Colonic mucosa (tissue), 4 donors: Measurements from ENCODE around the gene CERK. TPM values are rescaled to one million over a fixed set of nuclear protein-coding genes. Genes with fewer than 3 reads are reported as not detected.

ENCODE experiments used
- DNase-seq: peaks from one replicate; pipeline ENCODE4 v3.0.0-alpha.2; 2020
- H3K27ac ChIP-seq: fragments of 200-600 bp; one replicate; pipeline ENCODE4 v1.8.0; 2021
- H3K27me3 ChIP-seq: fragments of 200-600 bp; one replicate; pipeline ENCODE4 v1.8.0; 2021
- H3K36me3 ChIP-seq: fragments of 200-600 bp; one replicate; pipeline ENCODE4 v1.8.0; 2021
- H3K4me1 ChIP-seq: fragments of 200-600 bp; one replicate; pipeline ENCODE4 v1.8.0; 2021; ENCODE audit warnings: mild to moderate bottlenecking
- H3K4me3 ChIP-seq: fragments of 200-600 bp; one replicate; pipeline ENCODE4 v1.8.0; 2021
- H3K9ac ChIP-seq, 2 donors: one replicate each; pipeline ENCODE4 v1.7.0; 2013; ENCODE audit warnings: control low read depth in 2 of 2, low read depth in 2 of 2, low read length in 2 of 2
- H3K9me3 ChIP-seq: fragments of 200-600 bp; one replicate; pipeline ENCODE4 v1.8.0; 2021
- CTCF ChIP-seq: fragments of 200-600 bp; IDR thresholded peaks from one replicate; pipeline ENCODE4 v1.8.0; 2022; ENCODE audit warnings: antibody characterized with exemption, mild to moderate bottlenecking
- intact Hi-C: fragments of 100-400 bp; cut with DNase I; formaldehyde crosslinking; loops from one replicate; pipeline ENCODE4 v1.14.1; 2022
- total RNA-seq, 2 donors: library from RNA; stranded (reverse); fragmentation: NEBNext Ultra II Directional in 1 of 2; extraction: Animal tissue kit (Norgen Biotek cat#: 25700) in 1 of 2; gene quantifications; one replicate each; pipeline ENCODE4 v1.2.1, GENCODE V29; 2021
- donor health status: healthy.
- donor health status: DM: no; HTN: no; CAD: no.
- donor health status: DM: no; HTN: no; CAD: no.

Gene CERK
- total RNA-seq, 2 donors from 2014 or later, result 24.7 to 46.6 TPM

GRCh38 chr22:46663001-46663400, 75.1 kb downstream of the CERK start:
- TF ChIP-seq CTCF, result no peak
- no peaks in the 10 kb centered on the region for H3K36me3 ChIP-seq
- intact Hi-C loops, result no loop called here

GRCh38 chr22:46662226-46662625, 75.8 kb downstream of the CERK start:
- Histone ChIP-seq H3K9me3 (no peaks in the 10 kb centered on the region), H3K9ac (no peak overlapping the region), H3K4me3 (no peak overlapping the region), H3K4me1 (peaks cover 9% of the 10 kb centered on the region), H3K27ac (no peak overlapping the region), H3K27me3 (no peaks in the 10 kb centered on the region), H3K36me3 (no peaks in the 10 kb centered on the region)
- DNase-seq, result no peak
- TF ChIP-seq CTCF, result no peak
- intact Hi-C loops, result no loop called here

More at GRCh38 chr22:46663001-46663400, 75.1 kb downstream of the CERK start:
- H3K9me3 ChIP-seq, result no peaks in the 10 kb centered on the region
- no peak for DNase-seq
- H3K4me3 ChIP-seq, result no peak overlapping the region
- H3K27ac ChIP-seq, result no peak overlapping the region
- H3K4me1 ChIP-seq, result peaks cover 9% of the 10 kb centered on the region
- H3K9ac ChIP-seq, result no peak overlapping the region
- H3K27me3 ChIP-seq, result no peaks in the 10 kb centered on the region

GRCh38 chr22:46661221-46661851, 76.7 kb downstream of the CERK start:
- Histone ChIP-seq H3K4me3 (no peak overlapping the region), H3K27me3 (no peaks in the 10 kb centered on the region), H3K9ac (peak overlapping the region in 1 of 2 donors; percentile 52), H3K4me1 (peaks cover 9% of the 10 kb centered on the region), H3K27ac (peak overlapping the region; percentile 69), H3K9me3 (no peaks in the 10 kb centered on the region), H3K36me3 (no peaks in the 10 kb centered on the region)
- DNase-seq, result peak; percentile 62
- intact Hi-C loops, result no loop called here
- no peak for TF ChIP-seq CTCF

GRCh38 chr22:46660604-46661201, 77.3 kb downstream of the CERK start:
- H3K4me1 ChIP-seq, result peaks cover 9% of the 10 kb centered on the region
- H3K27me3 ChIP-seq, result no peaks in the 10 kb centered on the region
- no peaks in the 10 kb centered on the region for H3K36me3 ChIP-seq
- peak; percentile 82 for DNase-seq
- H3K27ac ChIP-seq, result peak overlapping the region; percentile 69
- H3K9ac ChIP-seq, result peak overlapping the region in 1 of 2 donors; percentile 75
- intact Hi-C loops, result no loop called here
- no peak overlapping the region for H3K4me3 ChIP-seq
- H3K9me3 ChIP-seq, result no peaks in the 10 kb centered on the region
- TF ChIP-seq CTCF, result no peak

GRCh38 chr22:46659791-46660186, 78.3 kb downstream of the CERK start:
- no peak overlapping the region for H3K4me3 ChIP-seq
- peaks cover 9% of the 10 kb centered on the region for H3K4me1 ChIP-seq
- TF ChIP-seq CTCF, result no peak
- H3K27me3 ChIP-seq, result no peaks in the 10 kb centered on the region
- no peaks in the 10 kb centered on the region for H3K36me3 ChIP-seq
- DNase-seq, result no peak
- intact Hi-C loops, result no loop called here
- peak overlapping the region; percentile 37 to 75 for H3K9ac ChIP-seq
- H3K9me3 ChIP-seq, result no peaks in the 10 kb centered on the region
- H3K27ac ChIP-seq, result peak overlapping the region; percentile 69
